Kidney glomerular epithelial cell (primary cell): ENCODE measurements around the gene LGR4.

Source experiments
- DNase-seq: peaks from one replicate; lab custom pipeline; 2025; lab: John Stamatoyannopoulos, UW

Gene LGR4

GRCh38 chr11:27427183-27427980 lies 45.2 kb downstream of the LGR4 start:
- no peak for DNase-seq

DNA sequence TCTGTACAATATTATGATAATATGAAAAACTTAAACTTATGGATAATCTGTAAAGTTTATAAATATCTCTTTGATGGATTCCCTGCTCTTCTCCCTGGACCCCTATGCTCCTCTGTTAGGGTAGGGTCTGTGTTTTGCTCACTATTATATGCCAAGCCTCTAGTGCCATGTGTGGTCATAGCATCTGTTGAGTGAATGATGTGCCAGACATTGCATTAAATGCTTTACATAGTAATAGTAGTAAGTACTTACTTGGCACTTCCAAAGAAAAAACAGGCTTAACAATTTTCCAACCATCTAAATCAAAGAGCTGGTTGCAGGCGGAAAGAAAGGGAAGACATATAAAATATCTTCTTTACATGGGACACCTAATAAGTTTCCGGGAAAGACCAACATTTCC lies 46.8 kb downstream of the LGR4 start:
- no peak for DNase-seq

DNA sequence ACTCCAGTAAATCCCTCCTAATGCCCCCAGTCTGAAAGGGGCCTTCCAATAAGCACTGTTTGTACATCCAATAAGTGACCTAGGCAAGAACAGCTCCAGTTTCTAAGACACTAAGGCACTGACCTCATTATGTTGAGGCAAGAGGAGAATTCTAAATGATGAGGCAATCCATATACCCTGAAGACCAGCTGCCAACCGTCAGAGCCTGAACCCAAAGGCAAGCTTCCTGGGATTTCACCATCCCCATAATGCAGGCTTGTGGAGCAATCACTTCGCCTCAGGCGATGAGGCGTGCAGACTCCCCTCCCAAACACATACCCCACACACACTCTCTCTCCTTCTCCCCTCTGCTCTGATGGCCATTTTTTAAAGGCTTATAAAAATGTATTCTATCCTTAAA lies 49.5 kb downstream of the LGR4 start:
- DNase-seq: no peak

DNA sequence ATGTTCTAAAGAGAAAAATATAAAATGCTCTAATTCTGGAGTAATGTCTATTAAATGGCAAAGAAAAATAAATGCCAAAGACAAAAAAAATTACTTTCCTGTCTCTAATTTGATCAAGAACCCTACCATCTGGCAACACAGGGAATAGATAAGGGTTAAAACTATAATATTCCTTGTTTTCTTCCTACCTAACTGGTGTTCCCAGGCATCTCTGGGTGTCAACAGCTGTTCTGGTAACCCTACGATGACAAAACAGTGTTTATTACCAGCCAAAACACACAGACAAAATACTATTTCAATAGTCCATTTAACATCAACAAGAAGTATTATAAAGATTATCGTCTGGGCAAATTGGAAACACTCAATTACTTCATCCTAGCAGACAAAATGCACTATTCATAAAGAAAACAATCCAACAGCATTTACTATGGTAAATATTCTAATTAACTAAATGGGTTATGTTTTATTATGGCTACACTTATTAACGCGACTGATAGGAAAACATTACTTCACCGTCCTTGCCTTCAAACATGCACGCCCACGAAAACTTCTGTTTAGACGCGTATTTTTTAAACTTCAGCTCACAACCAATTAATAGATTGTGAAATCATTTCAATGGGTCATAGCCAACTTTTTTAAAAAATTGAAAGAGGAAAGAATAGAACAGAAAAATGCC lies 50.6 kb downstream of the LGR4 start:
- no peak for DNase-seq

- no peak for DNase-seq
These were observed 51.6 kb downstream of the LGR4 start for GRCh38 chr11:27420722-27421572.

- no peak for DNase-seq
These were observed 52.4 kb downstream of the LGR4 start for GRCh38 chr11:27420217-27420616.

- DNase-seq: no peak
These were observed 54.2 kb downstream of the LGR4 start for GRCh38 chr11:27418356-27418755.

GRCh38 chr11:27416568-27417176 lies 55.9 kb downstream of the LGR4 start:
- no peak for DNase-seq

DNA sequence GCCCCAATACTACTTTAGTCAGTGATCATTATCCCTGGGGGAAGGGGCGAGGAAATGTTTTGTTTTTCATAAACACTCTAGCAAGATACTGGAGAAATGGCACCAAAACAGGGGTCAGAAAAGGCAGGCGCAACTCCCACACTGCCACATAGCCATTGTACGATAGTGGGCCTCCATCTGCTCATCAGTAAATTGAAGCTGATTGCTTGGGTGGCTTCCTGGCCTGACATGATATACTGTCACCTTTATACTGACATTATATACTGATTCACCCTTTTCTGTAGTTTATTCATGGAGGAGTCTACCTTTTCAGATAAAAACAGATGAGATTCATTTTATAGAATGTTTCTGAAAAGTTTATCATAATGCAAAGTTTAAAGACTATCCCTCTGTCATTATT lies 57.9 kb downstream of the LGR4 start:
- no peak for DNase-seq

- DNase-seq: no peak
These were observed 59.4 kb downstream of the LGR4 start for GRCh38 chr11:27413218-27413617.

GRCh38 chr11:27412192-27412691 lies 60.3 kb downstream of the LGR4 start:
- no peak for DNase-seq

DNA sequence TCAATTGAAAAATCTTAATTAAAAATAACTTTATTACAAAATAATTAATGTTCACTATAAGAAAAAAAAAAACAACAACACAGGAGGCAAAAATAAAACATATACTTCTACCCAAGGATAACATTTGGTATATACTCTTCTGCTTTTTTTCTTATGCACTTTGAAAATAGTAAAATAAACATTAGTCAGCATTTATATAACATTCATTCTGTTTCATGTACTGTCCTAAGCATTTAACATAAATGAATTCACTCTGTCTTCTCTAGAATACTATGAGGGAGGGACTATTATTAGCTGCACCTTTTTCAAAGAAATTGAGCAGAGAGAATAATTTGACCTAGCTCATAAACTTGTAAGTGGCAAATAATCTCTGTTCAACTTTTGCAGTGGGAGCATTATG lies 61.3 kb downstream of the LGR4 start:
- DNase-seq: no peak

DNA sequence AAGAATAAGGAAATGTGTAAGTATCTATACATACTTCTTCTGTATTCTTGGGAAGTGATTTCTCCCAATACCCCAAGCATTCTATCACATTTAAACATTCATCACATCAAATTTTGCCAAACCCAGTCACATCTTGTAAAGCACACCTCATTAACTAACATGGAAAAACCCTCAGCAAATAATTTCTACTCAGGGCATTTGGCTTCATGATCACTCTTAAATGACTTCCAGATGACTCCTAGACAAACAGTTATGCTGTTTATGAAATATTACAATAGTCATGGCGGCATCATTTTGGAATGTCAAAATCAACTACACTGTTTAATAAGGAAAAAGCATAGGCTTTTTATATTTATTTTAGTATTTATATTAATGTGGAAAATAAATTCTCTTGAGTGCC lies 62.3 kb downstream of the LGR4 start:
- DNase-seq: no peak

GRCh38 chr11:27409742-27410141 lies 62.8 kb downstream of the LGR4 start:
- DNase-seq: no peak

- DNase-seq: no peak
These were observed 63.5 kb downstream of the LGR4 start for GRCh38 chr11:27409049-27409448.

GRCh38 chr11:27408246-27408800 lies 64.3 kb downstream of the LGR4 start:
- DNase-seq: no peak

- no peak for DNase-seq
These were observed 65.9 kb downstream of the LGR4 start for GRCh38 chr11:27406498-27407354.

DNA sequence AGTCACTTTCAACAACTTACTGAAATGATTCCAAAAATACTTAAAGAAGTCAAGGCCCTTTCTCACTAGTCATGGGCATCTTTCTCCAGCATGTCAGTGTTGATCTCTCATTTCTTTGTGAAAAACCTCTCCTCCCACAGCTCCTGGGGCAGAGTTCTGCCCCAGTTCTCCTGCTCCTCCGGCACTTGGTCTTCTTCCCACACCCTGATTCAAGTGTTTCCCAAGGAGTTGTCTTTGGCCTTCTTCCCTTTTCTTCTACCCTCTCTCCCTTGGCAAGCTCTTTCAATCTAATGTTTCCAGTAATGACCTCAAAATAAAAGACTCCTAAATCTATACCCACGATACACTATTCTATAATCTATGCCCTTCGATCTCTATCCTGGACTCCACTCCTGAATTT lies 67.5 kb downstream of the LGR4 start:
- DNase-seq: no peak

DNA sequence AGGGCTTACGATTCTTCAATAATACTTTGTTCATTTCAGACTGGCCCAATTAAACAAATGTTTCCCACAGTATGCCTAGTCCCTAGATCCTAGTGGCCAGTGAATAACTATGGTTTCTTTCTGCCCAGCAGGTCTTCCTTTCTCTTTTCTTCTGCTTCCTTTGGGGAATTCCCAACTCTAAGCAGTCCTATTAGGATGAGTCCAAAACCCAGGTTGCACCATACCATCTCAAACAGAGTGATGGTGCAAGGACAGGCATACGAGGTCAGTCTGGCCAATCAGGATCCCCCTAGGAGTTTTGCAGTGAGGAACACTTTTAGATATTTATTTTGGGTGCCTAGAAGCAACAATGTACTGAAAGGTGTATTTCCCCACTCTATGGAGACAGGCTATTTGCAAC lies 68.2 kb downstream of the LGR4 start:
- DNase-seq: no peak

DNA sequence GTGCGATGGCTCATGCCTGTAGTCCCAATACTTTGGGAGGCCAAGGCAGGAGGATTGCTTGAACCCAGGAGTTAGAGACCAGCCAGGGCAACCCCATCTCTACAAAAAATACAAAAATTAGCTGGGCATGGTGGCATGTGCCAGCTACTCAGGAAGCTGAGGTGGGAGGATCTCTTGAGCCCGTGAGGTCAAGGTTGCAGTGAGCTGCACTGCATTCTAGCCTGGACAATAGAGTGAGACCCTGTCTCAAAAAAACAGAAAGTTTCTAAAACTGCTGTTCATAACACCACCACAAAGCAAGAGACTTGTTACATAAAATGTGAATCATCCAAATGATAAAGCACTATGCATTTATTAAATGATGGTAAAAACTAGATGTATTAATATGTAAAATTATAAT lies 69.4 kb downstream of the LGR4 start:
- no peak for DNase-seq

DNA sequence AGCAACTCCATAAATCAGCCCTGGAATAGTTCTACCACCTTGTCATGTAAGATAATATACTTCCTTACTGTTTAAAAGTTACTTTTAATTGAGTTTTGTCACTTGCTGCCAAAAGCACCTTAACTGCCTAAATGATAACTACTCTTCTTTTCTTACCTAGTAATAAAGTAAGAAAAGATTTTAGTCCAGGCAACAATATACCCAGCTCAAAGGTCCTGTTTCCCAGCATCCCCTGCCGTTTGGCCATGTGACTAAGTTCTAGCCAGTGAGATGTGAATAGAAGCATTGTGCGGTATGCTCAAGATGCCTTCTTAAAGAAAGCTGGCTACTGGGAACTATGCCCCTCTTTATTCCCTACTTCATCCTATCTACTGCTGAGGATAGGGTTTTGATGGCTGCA lies 70.1 kb downstream of the LGR4 start:
- DNase-seq: no peak
